ENCODE results near the gene HHLA2. TPM values are rescaled to one million over a fixed set of nuclear protein-coding genes. Genes with fewer than 3 reads are reported as not detected.

The HHLA2 gene
- total RNA-seq, 1 donor from 2014 or later: not detected

DNA sequence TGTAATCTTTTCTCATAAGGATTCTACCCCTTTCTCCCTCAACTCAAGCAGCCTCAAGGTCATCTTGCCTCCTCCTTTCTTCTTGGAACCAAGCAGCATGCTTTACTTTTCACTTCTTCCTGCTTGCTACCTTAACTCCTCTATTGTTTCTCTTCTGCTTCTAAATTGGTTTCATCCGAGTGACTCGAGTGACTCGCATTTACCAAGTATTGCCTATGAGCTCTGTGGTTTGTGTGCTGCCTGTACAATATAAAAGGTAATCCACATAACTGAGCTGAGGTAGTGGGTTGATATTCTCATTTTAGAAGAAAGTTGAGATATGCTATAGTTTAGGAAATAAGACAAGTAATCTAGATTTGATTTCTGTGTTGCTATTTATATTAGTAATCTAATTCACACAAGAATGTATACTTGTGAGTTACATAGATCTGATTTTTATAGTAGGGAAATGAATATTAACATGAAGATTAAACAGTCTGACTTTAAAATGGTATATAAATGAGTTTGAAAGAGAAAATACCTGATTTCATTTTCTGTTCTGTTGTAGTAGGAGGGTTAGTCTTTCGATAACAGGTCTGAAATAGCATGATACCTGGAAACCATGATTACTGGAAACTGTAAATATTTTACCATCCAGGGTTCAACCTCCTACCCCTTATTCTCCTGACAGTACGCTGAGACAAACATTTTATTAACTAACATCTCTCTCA lies 5.5 kb downstream of the HHLA2 start:
- DNase-seq (ENCODE audit: low spot score in 2 of 2, unreplicated experiment in 2 of 2): no peak
- Mint-ChIP-seq H3K4me1 (peaks cover 18% of the 10 kb centered on the region), H3K27ac (no peak overlapping the region), H3K9me3 (no peaks in the 10 kb centered on the region), H3K4me3 (no peak overlapping the region), H3K27me3 (ENCODE audit: low read depth) (no peaks in the 10 kb centered on the region), H3K36me3 (no peaks in the 10 kb centered on the region)
- no peak for TF ChIP-seq CTCF (IDR thresholded peaks at IDR 0.05; ENCODE audit: unreplicated experiment)

DNA sequence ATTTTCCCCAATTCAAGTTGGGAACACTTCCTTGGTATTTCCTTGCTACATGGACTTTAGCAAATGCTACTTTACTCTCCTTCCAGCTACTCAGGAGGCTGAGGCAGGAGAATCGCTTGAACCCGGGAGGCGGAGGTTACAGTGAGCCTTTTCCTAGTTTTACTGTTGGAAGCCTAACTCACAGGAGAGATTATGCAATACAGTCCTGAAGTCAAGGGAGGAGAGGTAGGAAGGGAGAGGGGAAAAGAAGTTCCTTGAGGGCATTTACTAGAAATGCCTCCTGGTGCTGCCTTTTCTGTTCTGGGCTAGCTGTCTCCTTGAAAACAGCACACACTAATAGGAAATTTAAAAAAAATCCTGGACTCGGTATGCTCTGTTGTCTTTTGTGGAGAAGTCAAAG lies 6.2 kb downstream of the HHLA2 start:
- Mint-ChIP-seq H3K36me3 (no peaks in the 10 kb centered on the region), H3K4me1 (peaks cover 18% of the 10 kb centered on the region), H3K4me3 (no peak overlapping the region), H3K27ac (no peak overlapping the region), H3K9me3 (no peaks in the 10 kb centered on the region), H3K27me3 (ENCODE audit: low read depth) (no peaks in the 10 kb centered on the region)
- TF ChIP-seq CTCF (IDR thresholded peaks at IDR 0.05; ENCODE audit: unreplicated experiment): no peak
- DNase-seq (ENCODE audit: low spot score in 2 of 2, unreplicated experiment in 2 of 2): no peak

- no peaks in the 10 kb centered on the region for H3K27me3 Mint-ChIP-seq (ENCODE audit: low read depth)
- peaks cover 16% of the 10 kb centered on the region for H3K9me3 Mint-ChIP-seq
- peaks cover 10% of the 10 kb centered on the region for H3K4me1 Mint-ChIP-seq
- H3K27ac Mint-ChIP-seq: no peak overlapping the region
- DNase-seq (ENCODE audit: low spot score in 2 of 2, unreplicated experiment in 2 of 2): no peak
- no peak for TF ChIP-seq CTCF (IDR thresholded peaks at IDR 0.05; ENCODE audit: unreplicated experiment)
- peaks cover 5% of the 10 kb centered on the region for H3K36me3 Mint-ChIP-seq
- H3K4me3 Mint-ChIP-seq: no peak overlapping the region
Observed at GRCh38 chr3:108305484-108306172, 9.3 kb downstream of the HHLA2 start.

GRCh38 chr3:108311797-108312196 lies 15.4 kb downstream of the HHLA2 start:
- Mint-ChIP-seq H3K36me3 (peaks cover 5% of the 10 kb centered on the region), H3K9me3 (peaks cover 16% of the 10 kb centered on the region), H3K27ac (no peak overlapping the region), H3K4me1 (peaks cover 7% of the 10 kb centered on the region), H3K4me3 (no peak overlapping the region), H3K27me3 (ENCODE audit: low read depth) (no peaks in the 10 kb centered on the region)
- TF ChIP-seq CTCF (IDR thresholded peaks at IDR 0.05; ENCODE audit: unreplicated experiment): no peak
- no peak for DNase-seq (ENCODE audit: low spot score in 2 of 2, unreplicated experiment in 2 of 2)

- Mint-ChIP-seq H3K9me3 (peaks cover 16% of the 10 kb centered on the region), H3K27me3 (ENCODE audit: low read depth) (no peaks in the 10 kb centered on the region), H3K4me1 (peaks cover 7% of the 10 kb centered on the region), H3K4me3 (no peak overlapping the region), H3K36me3 (peaks cover 5% of the 10 kb centered on the region), H3K27ac (no peak overlapping the region)
- TF ChIP-seq CTCF (IDR thresholded peaks at IDR 0.05; ENCODE audit: unreplicated experiment): no peak
- no peak for DNase-seq (ENCODE audit: low spot score in 2 of 2, unreplicated experiment in 2 of 2)
Observed at GRCh38 chr3:108312656-108313055, 16.3 kb downstream of the HHLA2 start.

Measured in mesothelial cell of epicardium (in vitro differentiated cells).